Activated CD4-positive, alpha-beta T cell treated with anti-CD3 and anti-CD28 coated beads for 4 hours (primary cell): ENCODE data around the gene ZNF30.
"Not testable (repeated sequence)": the region's sequence is repeated elsewhere in the genome, so short reads cannot be mapped to it uniquely, and the experiment has no call there.

Experiments used
- DNase-seq, 2 donors: peaks; one replicate each; pipeline ENCODE4 v3.0.0-alpha.2; 2020

Gene ZNF30

DNA sequence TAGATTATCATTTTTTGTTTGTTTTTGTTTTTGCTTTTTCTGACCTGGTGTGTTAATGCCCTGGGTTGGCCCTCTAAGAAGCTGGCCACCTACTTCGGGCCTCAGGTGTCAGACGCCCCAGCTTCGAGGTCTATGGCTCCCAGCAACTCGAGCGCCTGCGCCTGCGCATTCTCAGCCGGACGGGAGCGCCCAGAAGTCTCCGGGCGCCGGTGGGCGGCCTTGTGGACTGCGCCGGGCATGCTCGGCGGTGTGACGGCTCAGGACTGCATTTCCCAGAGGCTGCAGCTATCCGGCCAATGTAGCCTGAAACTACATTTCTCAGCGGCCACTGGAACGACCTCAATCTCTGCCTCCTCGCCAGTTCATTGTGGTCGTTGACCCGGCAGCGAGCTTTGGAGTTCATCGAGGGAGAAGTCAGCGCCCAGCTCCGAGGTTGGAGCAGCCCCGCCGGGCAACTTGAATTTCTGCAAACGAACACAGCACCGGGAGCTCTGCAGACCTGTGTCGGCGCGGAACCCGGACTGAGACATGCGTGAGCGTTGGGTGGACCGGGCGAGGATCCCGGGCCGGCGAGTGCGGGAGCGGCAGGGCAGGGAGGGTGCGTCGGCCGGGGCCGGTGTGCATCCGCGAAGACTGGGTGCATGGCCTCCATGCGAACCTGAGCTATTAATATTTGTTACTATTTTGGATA, at the start of gene ZNF30:
Gene ZNF30 (plus strand): TSS at position 219 of the 691 bp plus-strand sequence. CDS start 3,045 bp downstream, outside the sequence.
- peak; percentile 68 to 75 for DNase-seq

GRCh38 chr19:34879563-34879962, 47.1 kb upstream of the ZNF30 start:
- no peak for DNase-seq

- no peak for DNase-seq
Measured at GRCh38 chr19:34880034-34880433, 46.7 kb upstream of the ZNF30 start.

- no peak for DNase-seq
Measured at GRCh38 chr19:34881982-34882381, 44.7 kb upstream of the ZNF30 start.

DNA sequence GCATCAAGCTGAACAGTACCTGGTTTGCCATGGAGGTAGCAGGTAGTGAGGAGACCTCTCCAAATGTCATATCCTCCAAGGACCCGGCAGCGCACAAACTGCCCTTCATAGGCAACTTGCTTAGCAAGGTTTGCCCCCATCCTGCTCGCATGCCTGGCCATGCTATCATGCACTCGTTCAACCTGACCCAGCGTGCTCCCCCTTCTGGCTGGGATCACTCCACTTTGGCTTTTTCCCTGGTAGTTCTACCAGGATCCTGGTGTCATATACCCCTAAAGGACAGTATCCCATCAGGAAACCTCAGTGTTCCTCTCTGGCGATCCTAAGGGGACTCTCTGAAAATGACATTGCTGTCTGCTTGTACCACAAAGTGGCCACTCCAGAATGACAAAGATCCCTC, 38.6 kb upstream of the ZNF30 start:
- no peak for DNase-seq

- no peak for DNase-seq
Measured at GRCh38 chr19:34900245-34900644, 26.5 kb upstream of the ZNF30 start.

DNA sequence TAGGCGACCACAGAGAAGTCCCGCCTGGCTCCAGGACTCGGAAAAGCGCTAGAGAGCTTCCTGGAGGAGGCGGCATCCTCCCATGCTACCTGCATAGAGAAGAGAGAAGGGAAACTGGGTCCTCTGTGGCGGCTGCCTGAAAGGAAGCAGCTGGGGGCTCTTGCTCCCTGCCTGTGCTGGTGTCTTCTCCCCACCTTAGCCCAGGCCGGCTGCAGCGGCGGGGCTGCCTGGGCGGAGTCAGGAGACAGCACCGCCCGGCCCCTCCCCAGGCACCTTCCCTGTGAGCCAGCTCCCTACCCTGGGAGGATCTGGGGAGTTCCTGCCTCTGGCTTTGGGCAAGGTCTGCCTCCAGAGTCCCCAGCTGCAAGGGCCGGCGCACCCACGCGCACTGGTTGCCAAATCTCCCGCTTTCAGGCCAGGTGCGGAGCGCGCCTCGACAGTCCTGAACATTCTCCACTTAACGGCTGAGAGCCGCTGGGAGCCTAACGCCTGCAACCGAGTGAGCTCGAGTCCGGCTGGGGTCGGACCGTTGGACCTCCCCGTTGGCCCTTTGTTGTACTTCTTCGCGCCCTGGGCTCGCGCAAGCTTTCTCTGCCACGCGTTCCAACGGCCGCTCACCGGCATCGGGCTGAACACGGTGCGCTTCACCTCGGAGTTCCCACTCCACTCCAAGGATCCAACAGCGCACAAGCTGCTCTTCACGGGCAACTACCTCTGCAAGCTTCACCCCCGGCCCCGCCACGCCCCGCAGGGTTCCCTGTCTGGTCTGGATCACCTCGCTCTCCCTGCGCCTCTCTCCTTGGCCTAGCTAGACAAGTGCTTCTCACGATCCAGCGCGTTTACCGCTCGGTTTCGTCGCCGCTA, 21.8 kb upstream of the ZNF30 start:
- no peak for DNase-seq

DNA sequence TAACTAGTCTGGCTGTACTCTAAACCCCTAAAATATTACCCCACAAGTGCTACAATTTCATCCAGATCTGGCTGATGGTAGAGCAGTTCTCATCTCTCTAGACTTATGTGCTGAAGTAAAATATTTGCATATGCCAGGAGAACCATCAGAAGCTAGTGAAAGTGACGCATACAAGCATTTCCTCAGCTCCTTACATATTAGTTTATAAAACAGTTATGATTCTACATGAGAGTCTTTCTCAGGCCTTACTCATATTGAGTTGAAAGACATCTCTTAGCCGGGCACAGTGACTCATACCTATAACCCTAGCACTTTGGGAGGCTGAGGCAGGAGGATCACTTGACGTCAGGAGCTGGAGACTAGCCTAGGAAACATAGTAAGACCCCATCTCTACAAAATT, 15.9 kb upstream of the ZNF30 start:
- DNase-seq: no peak

DNA sequence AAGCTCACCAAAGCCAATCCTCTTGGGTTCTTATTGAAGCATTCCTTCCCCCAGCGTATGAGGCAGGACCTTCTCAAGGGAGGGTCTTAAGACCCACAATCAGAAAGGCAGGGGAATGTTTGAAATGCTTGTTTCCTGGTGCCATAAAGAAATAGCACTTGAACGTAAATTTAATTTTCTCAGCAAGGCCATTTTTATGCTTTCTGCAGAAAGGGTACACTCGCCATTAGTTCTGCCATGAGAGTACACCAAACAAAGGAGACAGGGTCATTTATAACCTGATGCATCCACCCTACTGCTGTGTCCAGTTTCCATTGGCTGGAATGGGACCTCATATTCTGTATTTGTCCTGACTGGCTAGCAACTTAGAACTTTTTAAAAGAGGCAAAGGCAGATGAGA, 9.6 kb upstream of the ZNF30 start:
- DNase-seq: not testable (repeated sequence)

GRCh38 chr19:34918190-34918589, 8.5 kb upstream of the ZNF30 start:
- no peak for DNase-seq

GRCh38 chr19:34920090-34920786, 6.5 kb upstream of the ZNF30 start:
- not testable (repeated sequence) for DNase-seq

DNA sequence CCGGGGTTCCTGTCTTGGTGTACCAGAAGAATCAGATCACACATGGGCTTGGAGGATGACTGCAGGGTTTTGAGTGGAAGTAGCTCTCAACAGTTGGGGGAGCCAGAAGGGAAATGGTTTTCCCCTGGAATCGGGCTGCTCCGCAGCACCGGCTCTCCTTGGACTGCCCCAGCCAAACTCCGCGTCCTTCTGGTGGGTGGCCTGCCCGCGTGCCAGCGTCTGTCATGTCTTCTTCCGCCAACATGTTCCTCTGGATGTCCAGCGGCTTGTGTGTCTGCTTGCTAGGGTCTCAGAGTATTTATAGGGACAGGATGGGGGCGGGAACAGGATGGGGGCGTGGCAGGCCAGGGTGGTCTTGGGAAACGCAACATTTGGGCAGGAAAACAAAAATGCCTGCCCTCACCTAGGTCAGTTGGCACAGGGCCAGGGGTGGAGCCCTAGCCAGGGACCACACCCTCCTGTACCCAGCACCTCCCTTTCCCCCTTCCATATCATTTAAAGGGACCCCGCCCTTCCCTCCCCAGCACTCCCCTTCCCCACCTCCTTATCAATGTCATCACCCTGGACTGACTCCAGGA, 1.3 kb upstream of the ZNF30 start:
- no peak for DNase-seq

DNA sequence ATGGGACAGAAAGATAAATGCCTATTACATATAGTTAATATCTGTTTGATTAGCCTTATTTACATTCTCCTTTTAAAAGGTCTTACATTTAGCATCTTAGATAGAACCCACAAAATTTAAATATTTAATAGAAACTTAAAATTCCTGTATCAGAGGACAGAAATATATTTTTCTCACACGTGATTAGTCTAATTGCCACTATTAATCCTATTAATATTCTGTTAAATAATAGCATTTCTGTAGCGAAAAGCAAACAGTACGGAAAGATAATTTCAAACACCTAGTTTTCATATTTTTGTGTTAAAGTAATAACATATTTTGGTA, 380 bp upstream of the ZNF30 start:
- DNase-seq: no peak

GRCh38 chr19:34932494-34932893, 5.8 kb downstream of the ZNF30 start:
- DNase-seq: no peak

GRCh38 chr19:34936184-34936583, 9.5 kb downstream of the ZNF30 start:
- DNase-seq: no peak

GRCh38 chr19:34938886-34939285, 12.2 kb downstream of the ZNF30 start:
- DNase-seq: no peak

GRCh38 chr19:34943861-34944573, 17.3 kb downstream of the ZNF30 start:
- DNase-seq: no peak

DNA sequence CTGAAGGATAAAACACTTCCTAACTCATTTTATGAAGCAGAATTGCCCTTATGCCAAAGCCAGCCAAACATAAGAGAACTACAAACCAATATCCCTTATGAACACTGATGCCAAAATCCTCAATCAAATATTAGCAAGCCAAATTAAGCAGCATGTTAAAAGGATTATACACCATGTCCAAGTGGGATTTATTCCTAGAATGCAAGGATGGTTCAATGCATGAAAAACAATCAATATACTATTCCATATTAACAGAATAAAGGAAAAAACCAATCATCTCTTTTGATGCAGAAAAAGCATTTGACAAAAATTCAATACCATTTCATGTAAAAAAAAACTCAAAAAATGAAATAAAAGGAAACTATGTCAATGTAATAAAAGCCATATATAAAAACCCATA, 26.4 kb downstream of the ZNF30 start:
- no peak for DNase-seq

DNA sequence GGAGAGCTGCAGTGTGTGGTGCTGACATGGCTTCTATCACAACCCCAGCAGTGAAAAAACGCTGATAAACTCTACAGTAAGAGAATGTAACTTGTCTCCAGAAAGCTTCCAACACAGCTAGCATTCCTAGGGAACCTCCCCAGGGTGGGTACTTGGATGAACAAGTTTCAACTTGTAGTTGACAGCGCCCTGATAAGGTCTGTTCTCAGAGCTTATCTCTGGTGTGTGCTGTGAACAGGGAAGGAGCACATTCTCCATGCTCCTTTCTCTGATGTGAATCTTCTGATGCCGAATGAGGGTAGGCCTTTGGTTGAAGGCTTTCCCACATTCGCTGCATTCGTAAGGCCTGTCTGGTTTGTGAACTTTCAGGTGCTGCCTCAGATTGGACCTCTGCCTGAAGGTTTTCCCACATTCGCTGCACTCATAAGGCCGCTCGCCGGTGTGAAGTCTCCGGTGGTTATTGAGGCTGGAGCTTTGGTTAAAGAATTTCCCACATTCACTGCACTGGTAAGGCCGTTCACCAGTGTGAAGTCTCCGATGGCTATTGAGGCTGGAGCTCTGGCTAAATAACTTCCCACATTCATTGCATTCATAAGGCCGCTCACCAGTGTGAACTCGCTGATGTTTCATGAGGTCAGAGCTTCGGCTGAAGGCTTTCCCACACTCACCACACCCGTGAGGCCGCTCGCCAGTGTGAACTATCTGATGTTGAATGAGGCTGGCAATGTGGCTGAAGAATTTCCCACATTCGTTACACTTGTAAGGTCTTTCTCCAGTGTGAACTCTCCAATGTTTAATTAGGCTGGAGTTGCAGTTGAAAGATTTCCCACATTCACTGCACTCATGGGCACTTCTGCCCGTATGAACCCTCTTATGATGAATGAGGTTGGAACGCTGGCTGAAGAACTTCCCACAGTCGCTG, 31.4 kb downstream of the ZNF30 start:
- DNase-seq: no peak

DNA sequence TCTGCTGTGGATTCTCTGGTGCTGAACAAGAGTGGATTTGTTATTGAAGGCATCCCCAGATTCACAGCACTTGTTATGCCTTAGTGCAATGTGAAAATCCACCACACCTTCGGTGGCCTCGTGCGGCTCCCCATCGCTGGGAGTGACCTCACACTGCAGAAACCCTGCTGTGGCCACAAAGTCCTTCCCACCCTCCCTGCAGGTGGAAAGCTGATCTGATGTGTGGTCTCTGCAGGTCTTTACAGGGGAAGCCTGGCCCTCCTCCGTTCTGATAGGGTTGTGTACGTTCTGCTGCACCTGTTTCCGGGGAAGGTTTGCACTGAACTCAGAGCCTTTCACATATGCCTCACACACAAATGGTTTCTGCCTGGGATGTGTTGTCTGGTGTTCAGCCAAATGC, 32.3 kb downstream of the ZNF30 start:
- no peak for DNase-seq

DNA sequence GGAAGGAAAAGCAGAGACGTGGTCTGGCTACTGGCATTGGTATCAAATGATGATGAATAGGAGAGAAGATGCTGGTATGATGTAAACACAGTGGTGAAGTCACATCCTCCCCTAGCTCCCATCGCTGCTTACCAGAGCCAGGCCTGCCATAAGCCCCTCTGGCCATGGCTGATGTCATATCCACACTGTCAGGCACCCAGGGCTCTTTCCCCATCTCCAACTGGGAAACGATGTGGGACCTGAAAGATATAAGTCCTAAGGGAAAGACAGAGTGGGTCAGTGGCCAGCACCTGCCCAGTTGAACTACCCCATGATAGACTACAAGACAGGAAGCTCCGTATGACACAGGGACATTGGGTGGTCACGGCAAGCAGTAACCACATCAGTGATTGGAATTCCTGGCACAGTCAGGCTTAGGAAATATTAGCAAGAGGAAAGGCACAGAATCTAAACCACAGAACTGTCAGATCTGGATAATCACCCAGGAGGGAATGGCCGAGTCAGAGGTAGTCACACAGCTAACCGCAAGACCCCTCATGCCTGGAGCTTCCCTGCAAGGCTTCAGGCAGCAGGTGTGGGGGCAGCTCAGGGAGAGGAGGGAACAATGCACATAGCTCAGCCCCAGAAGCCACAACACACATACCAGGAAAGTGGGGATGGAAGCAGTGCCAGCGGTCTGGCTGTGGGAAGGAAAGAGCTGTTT, 33.6 kb downstream of the ZNF30 start:
- no peak for DNase-seq
